ENCODE measurements around the gene TBC1D9B. TPM values are rescaled to one million over a fixed set of nuclear protein-coding genes. Genes with fewer than 3 reads are reported as not detected.

TBC1D9B gene
- polyA plus RNA-seq, 1 experiment: 41.1 TPM

DNA sequence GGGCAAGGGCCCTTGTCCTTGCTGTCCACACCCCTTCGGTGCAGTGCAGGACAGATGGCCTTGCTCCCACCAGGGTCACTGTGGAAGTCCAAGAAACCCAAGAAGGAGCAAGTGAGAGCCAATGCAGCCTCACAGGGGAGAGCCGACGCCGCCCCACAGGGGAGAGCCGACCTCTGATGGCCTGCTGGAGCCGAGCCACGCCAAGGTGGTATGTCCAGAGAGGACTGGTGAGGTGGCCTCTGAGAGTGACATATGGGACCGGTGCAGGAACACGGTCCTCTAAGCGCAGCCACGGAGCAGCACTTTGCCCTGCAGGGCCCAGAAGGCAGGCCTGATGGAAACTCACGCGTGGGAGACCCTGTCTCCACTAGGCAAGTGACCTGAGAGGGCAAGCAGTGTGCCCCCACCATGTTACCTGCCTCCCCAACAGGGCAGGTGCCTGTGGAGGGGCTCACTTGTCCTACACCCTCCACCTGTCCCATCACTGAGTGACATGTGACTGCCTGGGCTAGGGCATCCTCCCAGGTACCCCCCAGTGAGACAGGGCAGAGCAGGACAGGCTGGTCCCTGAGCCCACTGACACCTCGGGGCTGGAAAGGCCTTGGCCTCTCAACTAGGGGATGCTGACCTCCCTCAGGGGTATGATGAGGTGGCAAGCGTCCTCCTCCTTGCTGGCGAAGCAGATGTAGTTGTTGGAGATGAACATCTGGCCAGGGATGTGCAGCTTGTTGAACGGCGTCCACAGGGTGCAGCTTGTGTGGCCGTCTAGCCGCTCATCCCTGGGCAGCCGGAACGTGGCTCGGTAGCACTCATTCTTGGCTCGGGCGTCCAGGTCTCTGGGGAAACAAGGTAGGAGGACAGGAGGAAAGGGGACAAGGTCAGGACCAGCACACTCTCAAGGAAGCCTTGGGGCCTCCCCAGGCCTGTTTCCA is 16.7 kb downstream of the TBC1D9B start:
- POLR2A ChIA-PET: interaction anchor here (0.9 kb wide), 1 partner anchor 17 kb away, joined by 4 read pairs; no protein-coding TSS in a partner anchor
- TF ChIP-seq, protein P1, sequence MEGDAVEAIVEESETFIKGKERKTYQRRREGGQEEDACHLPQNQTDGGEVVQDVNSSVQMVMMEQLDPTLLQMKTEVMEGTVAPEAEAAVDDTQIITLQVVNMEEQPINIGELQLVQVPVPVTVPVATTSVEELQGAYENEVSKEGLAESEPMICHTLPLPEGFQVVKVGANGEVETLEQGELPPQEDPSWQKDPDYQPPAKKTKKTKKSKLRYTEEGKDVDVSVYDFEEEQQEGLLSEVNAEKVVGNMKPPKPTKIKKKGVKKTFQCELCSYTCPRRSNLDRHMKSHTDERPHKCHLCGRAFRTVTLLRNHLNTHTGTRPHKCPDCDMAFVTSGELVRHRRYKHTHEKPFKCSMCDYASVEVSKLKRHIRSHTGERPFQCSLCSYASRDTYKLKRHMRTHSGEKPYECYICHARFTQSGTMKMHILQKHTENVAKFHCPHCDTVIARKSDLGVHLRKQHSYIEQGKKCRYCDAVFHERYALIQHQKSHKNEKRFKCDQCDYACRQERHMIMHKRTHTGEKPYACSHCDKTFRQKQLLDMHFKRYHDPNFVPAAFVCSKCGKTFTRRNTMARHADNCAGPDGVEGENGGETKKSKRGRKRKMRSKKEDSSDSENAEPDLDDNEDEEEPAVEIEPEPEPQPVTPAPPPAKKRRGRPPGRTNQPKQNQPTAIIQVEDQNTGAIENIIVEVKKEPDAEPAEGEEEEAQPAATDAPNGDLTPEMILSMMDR (IDR thresholded peaks at IDR 0.05; ENCODE audit: low read depth, low read length): no peak
- Histone ChIP-seq H3K27me3 (ENCODE audit: control insufficient read depth, insufficient read depth, low read length) (no peaks in the 10 kb centered on the region), H3K27ac (ENCODE audit: low read depth, low read length) (no peak overlapping the region), H3K9me3 (ENCODE audit: control insufficient read depth, insufficient read depth, low read length) (no peaks in the 10 kb centered on the region; the same call in 1 of the 2 replicates), H3K4me3 (ENCODE audit: low read depth, low read length) (no peak overlapping the region)
- no peak for DNase-seq (ENCODE audit: low read depth, low spot score)
- CTCF ChIA-PET: no interaction called here

DNA sequence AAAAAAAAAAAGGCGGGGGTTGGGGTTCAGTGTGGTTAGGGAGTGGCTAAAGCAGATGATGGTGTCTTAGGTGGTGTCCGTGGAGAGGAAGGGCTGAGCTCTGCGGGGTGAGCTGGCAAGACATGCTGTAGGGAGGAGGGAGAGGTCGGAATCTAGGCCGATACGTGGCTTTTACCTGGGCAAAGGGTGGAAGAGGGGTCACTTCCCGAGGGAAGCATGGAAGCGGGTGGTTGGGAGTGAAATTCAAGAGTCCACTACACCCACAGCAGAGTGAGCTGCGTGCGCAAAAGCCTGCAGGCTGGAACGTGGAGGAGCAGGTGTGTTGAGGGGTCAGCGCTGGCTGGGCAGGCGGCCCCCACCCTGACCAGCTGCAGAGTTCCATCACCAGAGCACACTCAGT is 17.8 kb downstream of the TBC1D9B start:
- ChIA-PET POLR2A (interaction anchor here (0.9 kb wide), 1 partner anchor 15 kb away, joined by 4 read pairs; no protein-coding TSS in a partner anchor), CTCF (no interaction called here)

DNA sequence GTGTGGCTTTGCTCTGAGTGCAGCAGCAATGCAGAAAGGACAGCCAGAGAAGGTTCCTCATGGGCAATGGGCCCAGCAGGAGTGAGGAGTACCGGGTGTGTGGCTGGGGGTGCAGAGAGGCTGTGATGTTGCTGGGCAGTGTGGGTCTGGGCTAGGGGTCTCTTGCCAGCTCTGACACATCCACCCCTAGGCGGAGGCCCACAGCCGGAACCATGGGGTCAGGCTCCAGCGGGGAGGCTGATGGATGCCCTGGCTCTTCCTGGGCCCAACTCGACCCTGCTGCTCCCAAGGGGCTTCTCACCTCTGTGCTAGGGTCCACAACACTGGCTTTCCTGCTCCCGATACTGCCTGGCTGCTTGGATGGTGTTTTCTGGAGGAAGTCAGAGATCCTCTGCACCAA is 19.9 kb downstream of the TBC1D9B start:
- Histone ChIP-seq H3K9me3 (ENCODE audit: control insufficient read depth, insufficient read depth, low read length) (peaks cover 18% of the 10 kb centered on the region), H3K27ac (ENCODE audit: low read depth, low read length) (no peak overlapping the region), H3K4me3 (ENCODE audit: low read depth, low read length) (no peak overlapping the region), H3K27me3 (ENCODE audit: control insufficient read depth, insufficient read depth, low read length) (no peaks in the 10 kb centered on the region)
- ChIA-PET POLR2A (no interaction called here), CTCF (no interaction called here)
- TF ChIP-seq, protein P1 (IDR thresholded peaks at IDR 0.05; ENCODE audit: low read depth, low read length): no peak
- no peak for DNase-seq (ENCODE audit: low read depth, low spot score)

More for the DNA sequence above, 17.8 kb downstream of the TBC1D9B start:
- TF ChIP-seq, protein P1 (IDR thresholded peaks at IDR 0.05; ENCODE audit: low read depth, low read length): no peak
- DNase-seq (ENCODE audit: low read depth, low spot score): no peak
- H3K27me3 ChIP-seq (ENCODE audit: control insufficient read depth, insufficient read depth, low read length): no peaks in the 10 kb centered on the region
- H3K27ac ChIP-seq (ENCODE audit: low read depth, low read length): no peak overlapping the region
- peaks cover 5% of the 10 kb centered on the region for H3K9me3 ChIP-seq (ENCODE audit: control insufficient read depth, insufficient read depth, low read length)
- H3K4me3 ChIP-seq (ENCODE audit: low read depth, low read length): no peak overlapping the region

DNA sequence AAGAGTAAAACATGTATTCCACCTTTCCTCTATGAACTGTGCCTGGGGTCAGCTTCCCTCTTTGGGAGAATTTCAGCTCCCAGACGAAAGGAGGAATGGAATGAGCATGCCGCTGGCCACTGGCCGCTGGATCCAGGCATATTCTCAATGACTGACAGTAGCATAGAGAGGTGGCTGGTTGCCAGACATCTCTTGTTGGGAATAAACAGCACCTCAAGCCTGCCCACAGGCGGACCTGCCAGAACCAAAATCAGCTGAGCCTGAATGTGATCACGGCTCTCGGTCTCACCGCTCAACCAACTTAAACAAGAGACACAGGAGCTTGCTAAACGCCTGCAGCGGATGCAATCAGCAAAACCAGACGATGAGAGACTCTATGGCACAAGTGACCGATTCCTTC is 20.6 kb downstream of the TBC1D9B start:
- Histone ChIP-seq H3K27ac (ENCODE audit: low read depth, low read length) (no peak overlapping the region), H3K27me3 (ENCODE audit: control insufficient read depth, insufficient read depth, low read length) (no peaks in the 10 kb centered on the region), H3K9me3 (ENCODE audit: control insufficient read depth, insufficient read depth, low read length) (peaks cover 25% of the 10 kb centered on the region), H3K4me3 (ENCODE audit: low read depth, low read length) (no peak overlapping the region)
- ChIA-PET CTCF (no interaction called here), POLR2A (no interaction called here)
- TF ChIP-seq, protein P1 (IDR thresholded peaks at IDR 0.05; ENCODE audit: low read depth, low read length): no peak
- DNase-seq (ENCODE audit: low read depth, low spot score): no peak

DNA sequence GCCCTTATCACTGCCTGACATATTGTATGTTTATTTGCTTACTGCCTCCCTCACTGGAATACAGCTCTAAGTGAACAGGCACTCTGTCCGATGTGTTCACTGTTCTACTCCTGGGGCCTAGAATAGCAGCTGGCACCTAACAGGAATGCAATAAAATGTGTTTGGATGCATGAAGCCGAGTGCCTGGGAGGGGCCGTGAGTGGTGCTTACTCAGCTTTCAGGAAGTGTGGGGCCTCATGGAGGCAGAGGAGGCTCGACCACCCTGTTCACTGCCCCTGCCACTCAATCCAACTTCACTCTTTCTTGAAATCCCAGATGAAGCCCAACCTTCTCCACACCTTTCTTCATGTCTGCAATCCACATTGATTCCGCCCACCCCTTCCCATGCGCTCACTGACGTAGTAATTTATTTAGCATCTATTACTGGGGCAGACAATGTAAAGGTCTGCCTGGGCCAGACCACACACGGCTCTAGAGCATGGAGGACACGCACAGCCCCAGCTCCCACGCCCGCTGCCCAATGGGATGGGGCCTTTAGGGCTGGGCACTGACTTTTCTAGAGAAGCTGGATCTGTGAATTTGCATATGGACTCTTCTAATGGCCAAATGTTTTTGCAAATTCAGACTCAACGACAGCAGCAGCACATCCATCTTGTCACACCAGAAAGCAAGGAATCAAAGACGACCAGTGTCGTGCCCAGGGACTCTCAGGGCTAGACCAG is 21.3 kb downstream of the TBC1D9B start:
- H3K27me3 ChIP-seq (ENCODE audit: control insufficient read depth, insufficient read depth, low read length): no peaks in the 10 kb centered on the region
- DNase-seq (ENCODE audit: low read depth, low spot score): no peak
- ChIA-PET CTCF (no interaction called here), POLR2A (no interaction called here)
- peaks cover 25% of the 10 kb centered on the region for H3K9me3 ChIP-seq (ENCODE audit: control insufficient read depth, insufficient read depth, low read length)
- H3K4me3 ChIP-seq (ENCODE audit: low read depth, low read length): no peak overlapping the region
- H3K27ac ChIP-seq (ENCODE audit: low read depth, low read length): no peak overlapping the region
- TF ChIP-seq, protein P1 (IDR thresholded peaks at IDR 0.05; ENCODE audit: low read depth, low read length): no peak

All from AG04450 (cell line).